ENCODE results near the gene OR2G3. TPM values are rescaled to one million over a fixed set of nuclear protein-coding genes. Genes with fewer than 3 reads are reported as not detected.

The OR2G3 gene
- total RNA-seq, 1 donor from 2014 or later = not detected

DNA sequence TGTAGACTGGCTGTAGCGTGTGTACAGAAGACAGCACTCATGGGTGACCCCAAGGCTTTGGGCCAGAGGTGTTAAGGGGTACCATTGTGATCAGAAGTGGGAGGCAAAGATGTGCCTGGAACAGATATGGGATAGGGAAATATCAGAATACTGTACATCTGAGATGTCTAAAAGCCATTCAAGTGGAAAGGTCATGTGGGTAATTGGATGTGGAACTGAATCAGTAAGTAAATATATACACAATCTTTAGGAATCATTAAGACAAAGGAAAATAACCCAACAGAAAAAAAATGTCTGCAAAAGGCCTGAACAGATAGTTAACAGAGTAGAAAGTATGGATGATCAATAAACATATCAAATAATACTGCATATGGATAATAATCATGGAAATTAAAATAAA is 47.7 kb downstream of the OR2G3 start:
- Mint-ChIP-seq H3K36me3 (no peaks in the 10 kb centered on the region), H3K4me3 (no peak overlapping the region), H3K27ac (no peak overlapping the region), H3K4me1 (peaks cover 9% of the 10 kb centered on the region), H3K27me3 (ENCODE audit: insufficient read depth, low read depth) (peaks cover 2% of the 10 kb centered on the region), H3K9me3 (no peaks in the 10 kb centered on the region)
- no peak overlapping the region for H3K27ac ChIP-seq
- H2AFZ ChIP-seq (replicated peaks) = no peak overlapping the region
- no peaks in the 10 kb centered on the region for H3K27me3 ChIP-seq
- H3F3A ChIP-seq (ENCODE audit: low read depth) = peaks cover 2% of the 10 kb centered on the region
- no peaks in the 10 kb centered on the region for H3K79me2 ChIP-seq (ENCODE audit: low read depth)
- TF ChIP-seq EZH2phosphoT487 (IDR thresholded peaks at IDR 0.05) (no peak), CTCF (IDR thresholded peaks at IDR 0.05) (no peak), EZH2 (IDR thresholded peaks at IDR 0.05) (no peak)
- no peak overlapping the region for H3K9ac ChIP-seq
- no peak overlapping the region for H3K4me2 ChIP-seq
- DNase-seq (ENCODE audit: low spot score) = no peak
- no peaks in the 10 kb centered on the region for H3K36me3 ChIP-seq
- H4K20me1 ChIP-seq (ENCODE audit: low read depth) = no peaks in the 10 kb centered on the region
- H3K4me1 ChIP-seq = peaks cover 14% of the 10 kb centered on the region
- H3K4me3 ChIP-seq = no peak overlapping the region
- H3K9me3 ChIP-seq (ENCODE audit: low read depth) = no peaks in the 10 kb centered on the region

Small RNA genes lying within 50 kb of the gene (small RNA-seq; reads per million reads assigned to genes)
- not detected for gene RF00026

Other genes starting within 250 kb of the OR2G3 start
- gene NLRP3, start 189.4 kb upstream of the OR2G3 start, total RNA-seq (ENCODE audit: low replicate concordance) = 0.09 and 2.6 TPM in 2 replicates
- gene OR2B11, start 147.5 kb upstream of the OR2G3 start, total RNA-seq (ENCODE audit: low replicate concordance) = not detected in 2 replicates
- not detected in 2 replicates for gene OR2C3, start 69.1 kb upstream of the OR2G3 start, total RNA-seq (ENCODE audit: low replicate concordance)
- not detected in 2 replicates for gene GCSAML, start 56.5 kb upstream of the OR2G3 start, total RNA-seq (ENCODE audit: low replicate concordance)
- not detected in 2 replicates for gene OR2G2, start 17.2 kb upstream of the OR2G3 start, total RNA-seq (ENCODE audit: low replicate concordance)
- gene OR13G1, start 74.2 kb downstream of the OR2G3 start, total RNA-seq (ENCODE audit: low replicate concordance) = not detected in 2 replicates
- not detected in 2 replicates for gene OR6F1, start 111.1 kb downstream of the OR2G3 start, total RNA-seq (ENCODE audit: low replicate concordance)
- gene OR14K1, start 133.0 kb downstream of the OR2G3 start, total RNA-seq (ENCODE audit: low replicate concordance) = not detected in 2 replicates
- gene OR14A2, start 142.6 kb downstream of the OR2G3 start, total RNA-seq (ENCODE audit: low replicate concordance) = not detected in 2 replicates
- gene OR1C1, start 155.0 kb downstream of the OR2G3 start, total RNA-seq (ENCODE audit: low replicate concordance) = not detected in 2 replicates
- gene OR14A16, start 218.5 kb downstream of the OR2G3 start, total RNA-seq (ENCODE audit: low replicate concordance) = not detected in 2 replicates
- gene OR11L1, start 236.3 kb downstream of the OR2G3 start, total RNA-seq (ENCODE audit: low replicate concordance) = not detected in 2 replicates